IPS-NIHi7 (cell line): Measurements from ENCODE around the gene PCAT7.
"Not testable (repeated sequence)": the region's sequence is repeated elsewhere in the genome, so short reads cannot be mapped to it uniquely, and the experiment has no call there.

Source experiments
- DNase-seq: peaks from one replicate; pipeline ENCODE4 v3.0.0; 2012; ENCODE audit warnings: mixed read lengths; ENCODE audit errors: extremely low spot score

The PCAT7 gene

GRCh38 chr9:94563548-94563947 lies 8.7 kb downstream of the PCAT7 start:
- DNase-seq = no peak

GRCh38 chr9:94564279-94564678 lies 9.4 kb downstream of the PCAT7 start:
- not testable (repeated sequence) for DNase-seq

GRCh38 chr9:94566550-94566949 lies 11.7 kb downstream of the PCAT7 start:
- no peak for DNase-seq

GRCh38 chr9:94567271-94567670 lies 12.4 kb downstream of the PCAT7 start:
- no peak for DNase-seq

GRCh38 chr9:94568250-94568889 lies 13.5 kb downstream of the PCAT7 start:
- DNase-seq = no peak

- no peak for DNase-seq
Measured at GRCh38 chr9:94568972-94569712, 14.3 kb downstream of the PCAT7 start.

- DNase-seq = no peak
Measured at GRCh38 chr9:94576131-94576530, 21.2 kb downstream of the PCAT7 start.

- no peak for DNase-seq
Measured at GRCh38 chr9:94577036-94577435, 22.2 kb downstream of the PCAT7 start.

GRCh38 chr9:94577571-94577970 lies 22.7 kb downstream of the PCAT7 start:
- no peak for DNase-seq

- no peak for DNase-seq
Measured at GRCh38 chr9:94581728-94582127, 26.8 kb downstream of the PCAT7 start.

GRCh38 chr9:94584555-94584954 lies 29.7 kb downstream of the PCAT7 start:
- no peak for DNase-seq

- no peak for DNase-seq
Measured at GRCh38 chr9:94586316-94586715, 31.4 kb downstream of the PCAT7 start.

- no peak for DNase-seq
Measured at GRCh38 chr9:94586814-94587213, 31.9 kb downstream of the PCAT7 start.

GRCh38 chr9:94588681-94589080 lies 33.8 kb downstream of the PCAT7 start:
- no peak for DNase-seq

GRCh38 chr9:94591046-94591545 lies 36.2 kb downstream of the PCAT7 start:
- not testable (repeated sequence) for DNase-seq

- no peak for DNase-seq
Measured at GRCh38 chr9:94591876-94592275, 37.0 kb downstream of the PCAT7 start.

- DNase-seq = not testable (repeated sequence)
Measured at GRCh38 chr9:94592683-94593082, 37.8 kb downstream of the PCAT7 start.

- no peak for DNase-seq
Measured at GRCh38 chr9:94593459-94594345, 38.8 kb downstream of the PCAT7 start, which contains the start of gene FBP2. TSS of gene FBP2 (minus strand) at chr9:94593824. CDS start at chr9:94593726, 98 bp downstream.

GRCh38 chr9:94599102-94599501 lies 44.2 kb downstream of the PCAT7 start:
- DNase-seq = no peak

- no peak for DNase-seq
Measured at GRCh38 chr9:94600258-94600657, 45.4 kb downstream of the PCAT7 start.

- DNase-seq = no peak
Measured at GRCh38 chr9:94600715-94601114, 45.8 kb downstream of the PCAT7 start.

- no peak for DNase-seq
Measured at GRCh38 chr9:94602666-94603065, 47.8 kb downstream of the PCAT7 start.
